Mammary epithelial cell (primary cell): Measurements from ENCODE around the gene DPM2.

Source experiments
- EZH2 ChIP-seq: IDR thresholded peaks from 2 replicates; pipeline ENCODE4 v1.6.1; 2012; ENCODE audit warnings: low read length, inconsistent platforms, borderline replicate concordance
- TF ChIP-seq, protein P1 (sequence below), 2 donors: IDR thresholded peaks in 1 of 2; conservative IDR thresholded peaks in 1 of 2; 2 replicates each; pipeline ENCODE4 v1.5.1; 2011 to 2012; ENCODE audit warnings: inconsistent platforms in 2 of 2, low read length in 2 of 2, mild to moderate bottlenecking in 2 of 2, control low read depth in 1 of 2, low read depth in 1 of 2; ENCODE audit not compliant: insufficient read depth in 1 of 2; ENCODE audit errors: extremely low read depth in 1 of 2

DNA sequence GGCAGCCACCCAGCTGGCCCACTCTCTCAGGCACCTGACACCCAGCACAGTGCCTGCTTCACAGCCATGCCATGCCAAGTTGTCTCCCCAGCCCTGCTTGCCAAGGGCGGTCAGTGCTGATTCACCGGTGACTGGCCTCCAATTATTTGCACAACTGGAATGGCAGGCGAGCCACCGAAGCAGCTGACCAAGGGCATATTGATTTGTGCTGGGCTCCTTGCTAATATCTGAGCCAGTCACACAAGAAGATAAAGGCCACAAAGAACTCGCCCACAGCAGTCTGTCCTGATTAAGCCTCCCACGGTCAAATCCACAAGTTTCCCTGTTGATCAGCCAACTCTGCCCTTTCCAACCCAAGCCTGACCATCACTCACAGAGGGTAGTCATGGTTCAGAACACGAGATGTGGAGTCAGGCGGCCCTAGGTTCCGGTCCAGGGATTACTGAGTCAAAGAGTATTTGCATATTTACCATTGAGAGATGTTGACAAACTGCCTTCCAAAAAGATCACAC is 49.5 kb upstream of the DPM2 start:
- TF ChIP-seq, protein P1, sequence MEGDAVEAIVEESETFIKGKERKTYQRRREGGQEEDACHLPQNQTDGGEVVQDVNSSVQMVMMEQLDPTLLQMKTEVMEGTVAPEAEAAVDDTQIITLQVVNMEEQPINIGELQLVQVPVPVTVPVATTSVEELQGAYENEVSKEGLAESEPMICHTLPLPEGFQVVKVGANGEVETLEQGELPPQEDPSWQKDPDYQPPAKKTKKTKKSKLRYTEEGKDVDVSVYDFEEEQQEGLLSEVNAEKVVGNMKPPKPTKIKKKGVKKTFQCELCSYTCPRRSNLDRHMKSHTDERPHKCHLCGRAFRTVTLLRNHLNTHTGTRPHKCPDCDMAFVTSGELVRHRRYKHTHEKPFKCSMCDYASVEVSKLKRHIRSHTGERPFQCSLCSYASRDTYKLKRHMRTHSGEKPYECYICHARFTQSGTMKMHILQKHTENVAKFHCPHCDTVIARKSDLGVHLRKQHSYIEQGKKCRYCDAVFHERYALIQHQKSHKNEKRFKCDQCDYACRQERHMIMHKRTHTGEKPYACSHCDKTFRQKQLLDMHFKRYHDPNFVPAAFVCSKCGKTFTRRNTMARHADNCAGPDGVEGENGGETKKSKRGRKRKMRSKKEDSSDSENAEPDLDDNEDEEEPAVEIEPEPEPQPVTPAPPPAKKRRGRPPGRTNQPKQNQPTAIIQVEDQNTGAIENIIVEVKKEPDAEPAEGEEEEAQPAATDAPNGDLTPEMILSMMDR (conservative IDR thresholded peaks at IDR 0.05 in 1 of 2, IDR thresholded peaks at IDR 0.05 in 1 of 2; ENCODE audit: extremely low read depth in 1 of 2, insufficient read depth in 1 of 2, low read depth in 1 of 2, low read length in 2 of 2) = no peak
- TF ChIP-seq EZH2 = no peak
